Measurements from ENCODE around the gene TRIP12.
"Not testable (repeated sequence)": the region's sequence is repeated elsewhere in the genome, so short reads cannot be mapped to it uniquely, and the experiment has no call there.

The TRIP12 gene

DNA sequence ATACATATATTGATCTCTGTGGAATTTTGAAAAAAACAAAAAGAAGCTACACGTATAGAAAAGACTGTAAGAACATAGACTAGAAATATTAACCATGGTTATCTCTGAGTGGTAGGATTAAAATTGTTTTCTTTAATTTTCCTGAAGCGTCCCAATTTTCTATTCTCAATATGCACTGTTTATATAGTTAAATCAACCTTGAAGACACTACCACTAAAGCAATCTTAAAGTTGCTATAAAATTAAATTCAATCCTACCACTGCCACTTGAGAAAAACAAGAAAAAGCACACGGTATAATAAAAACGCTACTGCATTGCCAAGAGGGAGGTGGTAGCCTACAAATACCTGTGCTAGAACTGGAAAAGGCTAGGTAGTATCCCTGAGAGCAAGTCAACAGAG is 47.2 kb downstream of the TRIP12 start:
- no peak for DNase-seq (ENCODE audit: low read depth)

DNA sequence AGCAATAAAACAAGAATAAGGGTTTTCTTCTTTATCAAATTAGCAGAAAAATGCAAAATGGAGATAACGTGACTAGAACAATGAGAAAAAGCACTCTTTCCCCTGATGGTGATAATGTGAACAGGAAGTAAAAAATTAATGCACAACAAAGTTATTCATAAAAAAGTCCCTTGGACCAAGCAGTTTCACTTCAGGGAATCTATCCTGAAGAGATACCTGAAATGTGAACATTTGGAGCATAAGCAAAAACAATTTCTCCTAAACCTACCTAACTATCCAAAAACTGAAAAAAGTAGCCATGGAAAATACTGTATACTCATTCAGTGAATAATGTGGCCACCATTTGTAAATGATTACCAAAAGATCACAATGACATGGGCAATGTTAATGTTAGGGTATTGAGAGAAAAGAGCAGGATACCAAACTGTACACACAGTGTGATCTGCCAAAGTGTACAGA is 48.7 kb downstream of the TRIP12 start:
- no peak for DNase-seq (ENCODE audit: low read depth)

DNA sequence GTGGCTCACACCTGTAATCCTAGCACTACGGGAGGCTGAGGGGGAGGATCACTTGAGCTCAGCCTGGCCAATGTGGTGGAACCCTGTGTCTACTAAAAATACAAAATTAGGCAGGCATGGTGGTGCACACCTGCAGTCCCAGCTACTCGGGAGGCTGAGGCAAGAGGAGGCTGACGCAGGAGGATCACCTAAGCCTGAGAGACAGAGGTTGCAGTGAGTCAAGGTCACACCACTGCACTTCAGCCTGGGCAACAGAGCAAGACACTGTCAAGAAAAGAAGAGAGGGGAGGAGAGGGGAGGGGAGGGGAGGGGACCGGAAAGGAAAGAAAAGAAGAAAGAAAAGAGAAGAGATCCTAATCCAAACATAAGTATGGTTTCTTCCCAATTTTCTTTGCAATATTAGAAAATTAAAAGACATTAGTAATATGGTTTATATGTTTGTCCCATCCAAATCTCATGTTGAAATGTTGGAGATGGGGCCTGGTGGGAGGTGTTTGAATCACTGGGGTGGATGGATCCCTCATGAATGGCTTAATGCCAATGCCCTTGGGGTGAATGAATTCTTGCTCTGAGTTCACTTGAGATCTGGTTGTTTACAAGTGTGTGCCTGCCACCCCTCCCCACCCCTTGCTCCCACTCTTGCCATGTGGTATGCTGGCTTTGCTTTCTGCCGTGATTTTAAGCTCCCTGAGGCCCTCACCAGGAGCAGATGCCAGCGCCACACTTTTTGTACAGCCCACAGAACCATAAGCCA is 50.7 kb downstream of the TRIP12 start:
- no peak for DNase-seq (ENCODE audit: low read depth)

DNA sequence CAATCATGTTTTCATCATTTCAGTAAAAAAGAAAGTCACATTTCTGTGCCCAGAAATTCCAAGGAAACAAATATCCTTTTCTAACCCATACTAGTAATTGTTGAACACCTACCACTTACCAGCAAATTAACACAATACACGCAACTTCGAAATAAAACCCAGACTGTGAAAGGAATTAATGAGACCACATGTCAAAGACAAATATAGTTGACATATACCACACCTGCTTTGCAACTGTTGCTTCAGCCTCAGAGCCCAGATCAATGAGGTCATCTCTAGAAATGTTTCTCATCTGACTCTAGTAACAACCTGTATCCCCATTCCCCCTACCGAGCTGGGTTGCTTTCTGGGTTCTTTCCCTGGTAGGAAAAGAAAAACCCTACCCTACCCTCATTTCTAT is 52.6 kb downstream of the TRIP12 start:
- DNase-seq (ENCODE audit: low read depth) = no peak

DNA sequence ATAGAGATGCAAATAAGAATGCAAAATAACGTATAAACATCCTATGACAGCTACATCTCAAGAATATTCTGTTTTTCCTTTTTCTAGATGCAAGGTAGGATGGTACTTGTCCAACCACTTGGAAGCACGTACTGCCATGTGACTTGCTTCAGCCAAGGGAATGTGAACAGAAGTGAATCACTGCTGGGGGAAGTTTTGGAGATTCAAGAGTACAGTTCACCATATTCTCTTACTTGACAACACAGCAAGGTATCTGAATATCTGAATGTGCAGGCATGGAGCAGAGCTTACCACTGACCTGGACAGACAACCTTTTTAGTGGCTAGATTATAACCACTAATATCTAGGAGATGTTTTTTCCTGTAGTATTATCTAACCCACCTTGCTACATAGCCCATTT is 53.0 kb downstream of the TRIP12 start:
- DNase-seq (ENCODE audit: low read depth) = no peak

DNA sequence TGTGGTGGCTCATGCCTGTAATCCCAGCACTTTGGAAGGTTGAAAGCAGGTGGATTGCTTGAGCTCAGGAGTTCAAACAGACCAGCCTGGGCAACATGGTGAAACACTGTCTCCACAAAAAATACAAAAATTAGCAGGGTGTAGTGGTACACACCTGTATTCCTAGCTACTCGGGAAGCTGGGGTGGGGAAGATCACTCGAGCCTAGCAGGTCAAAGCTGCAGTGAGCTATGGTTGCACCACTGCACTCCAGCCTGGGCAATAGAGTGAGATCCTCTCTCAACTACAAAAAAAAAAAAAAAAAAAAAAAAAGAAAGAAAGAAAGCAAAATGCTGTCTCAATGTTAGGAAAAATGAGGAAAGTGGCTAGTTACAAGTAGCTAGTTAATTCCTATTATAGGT is 56.8 kb downstream of the TRIP12 start:
- DNase-seq (ENCODE audit: low read depth) = no peak

DNA sequence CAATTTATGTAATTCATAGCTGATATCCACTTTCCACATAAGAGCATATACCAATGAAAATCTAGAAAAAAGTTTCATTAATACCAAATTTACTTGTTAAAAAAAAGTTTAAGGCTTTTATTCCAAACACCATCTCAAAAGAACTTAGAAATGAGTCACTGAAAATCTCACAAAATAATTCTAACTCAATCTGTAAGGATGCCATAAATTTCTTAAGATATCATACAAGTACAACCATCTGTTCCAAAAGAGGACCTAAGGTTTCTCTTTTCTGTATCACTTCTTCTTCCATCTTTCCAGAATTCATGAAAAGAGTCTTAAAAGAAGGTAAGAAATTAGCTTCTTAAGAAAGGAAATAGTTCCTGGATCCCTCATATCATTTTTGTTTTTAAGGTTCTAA is 60.4 kb downstream of the TRIP12 start:
- DNase-seq (ENCODE audit: low read depth) = no peak

DNA sequence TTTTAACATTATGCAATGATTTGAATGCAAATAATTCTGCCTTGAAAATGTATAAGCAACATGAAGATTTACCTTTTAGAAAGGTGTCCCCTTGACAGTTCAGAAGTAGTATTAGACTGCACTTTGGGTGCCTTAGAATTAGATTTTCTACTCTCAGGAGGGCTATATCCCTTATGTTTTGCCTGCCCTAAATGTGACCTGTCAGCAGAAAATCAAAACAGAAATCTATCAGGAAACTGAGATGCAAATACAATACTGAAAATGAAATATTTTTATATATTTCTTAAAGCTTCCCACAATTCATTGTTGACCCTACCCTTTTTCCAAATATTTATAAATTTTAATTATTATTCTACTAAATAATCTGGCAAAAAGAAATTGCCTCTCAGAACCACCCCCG is 61.5 kb downstream of the TRIP12 start:
- no peak for DNase-seq (ENCODE audit: low read depth)

DNA sequence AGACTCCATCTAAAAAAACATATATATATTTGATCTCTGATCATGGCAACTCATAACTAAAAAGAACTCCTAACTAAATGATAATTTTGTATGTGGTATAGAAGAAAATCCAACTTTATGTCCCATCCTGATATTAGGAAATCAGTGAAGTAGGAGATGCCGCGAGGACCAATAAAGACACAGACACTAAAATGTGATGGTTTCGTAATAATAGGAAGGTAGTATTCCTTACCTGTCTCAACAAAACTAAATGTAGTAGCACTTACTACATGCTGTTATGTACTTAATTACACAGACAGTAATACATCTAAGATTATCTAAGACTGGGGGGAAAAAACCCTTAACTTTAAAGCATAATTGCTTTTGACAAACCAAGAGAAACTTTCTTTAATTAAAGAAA is 63.5 kb downstream of the TRIP12 start:
- no peak for DNase-seq (ENCODE audit: low read depth)

DNA sequence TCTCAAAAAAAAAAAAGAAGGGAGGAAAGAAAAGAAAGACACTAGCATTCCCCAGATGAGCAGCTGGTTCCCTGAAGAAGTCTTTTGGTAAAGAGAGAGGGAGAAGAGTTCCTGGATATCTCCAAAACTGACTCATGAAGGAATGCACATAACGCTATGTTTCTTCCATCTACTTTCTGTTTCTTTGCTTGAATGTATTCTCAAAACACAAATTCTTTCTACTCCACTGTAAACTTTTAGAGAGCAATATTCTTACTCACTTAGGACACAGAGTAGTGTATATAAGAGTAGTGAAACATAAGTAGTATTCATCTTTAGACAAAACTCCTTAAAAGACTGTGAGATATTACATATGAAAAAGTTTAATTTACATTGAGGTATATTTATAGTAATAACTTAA is 64.2 kb downstream of the TRIP12 start:
- DNase-seq (ENCODE audit: low read depth) = peak; percentile 45

DNA sequence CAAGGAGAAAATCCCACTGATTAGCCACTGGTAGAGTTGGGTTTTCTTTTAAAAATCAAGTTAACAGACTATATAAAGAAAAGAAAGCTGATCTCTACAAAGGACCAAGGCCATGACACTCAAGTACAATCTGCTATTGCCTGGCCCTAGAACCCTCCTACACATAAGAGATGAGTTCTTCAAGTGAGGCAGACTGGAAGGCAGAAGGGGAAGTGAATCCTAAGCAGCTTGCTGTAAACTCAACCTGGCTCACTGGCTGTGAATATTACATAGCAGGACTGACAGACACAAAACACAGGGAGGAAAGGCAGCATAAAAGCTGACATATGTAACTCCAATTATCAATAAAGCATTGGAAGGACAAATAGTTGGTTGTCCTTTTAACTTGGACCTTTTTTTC is 65.4 kb downstream of the TRIP12 start:
- no peak for DNase-seq (ENCODE audit: low read depth)

DNA sequence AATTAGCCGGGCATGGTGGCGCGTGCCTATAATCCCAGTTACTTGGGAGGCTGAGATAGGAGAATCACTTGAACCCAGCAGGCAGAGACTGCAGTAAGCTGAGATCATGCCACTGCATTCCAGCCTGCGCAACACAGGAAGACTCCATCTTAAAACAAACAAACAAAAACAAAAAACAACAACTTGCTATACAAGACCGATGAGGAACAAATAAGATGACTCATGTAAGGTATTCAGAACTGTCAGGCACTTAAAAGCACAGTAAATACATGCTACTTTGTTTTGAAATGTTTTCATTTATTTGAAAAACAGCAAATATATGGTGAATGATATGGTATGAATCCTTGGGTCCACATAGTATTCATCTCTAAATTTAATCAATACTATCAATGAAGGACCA is 66.7 kb downstream of the TRIP12 start:
- no peak for DNase-seq (ENCODE audit: low read depth)

DNA sequence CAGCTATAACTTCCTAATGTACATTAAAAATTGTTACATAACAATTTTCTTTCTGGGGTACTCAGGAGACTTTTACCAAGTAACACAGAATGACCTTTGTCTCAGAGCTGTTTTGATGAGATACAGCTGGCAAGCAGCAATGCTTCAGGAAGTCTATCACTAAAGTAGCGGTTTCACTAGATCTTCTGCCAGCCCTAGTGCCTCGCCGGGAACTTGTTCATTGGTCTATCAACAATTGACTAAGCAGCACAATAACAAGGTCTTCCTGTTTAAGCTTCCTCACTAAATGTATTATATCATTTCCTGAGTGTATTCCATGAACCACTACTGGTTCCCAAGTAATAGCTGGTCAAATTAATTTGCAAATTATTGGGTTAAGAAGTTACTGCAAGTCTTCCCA is 69.2 kb downstream of the TRIP12 start:
- DNase-seq (ENCODE audit: low read depth) = peak; percentile 51

DNA sequence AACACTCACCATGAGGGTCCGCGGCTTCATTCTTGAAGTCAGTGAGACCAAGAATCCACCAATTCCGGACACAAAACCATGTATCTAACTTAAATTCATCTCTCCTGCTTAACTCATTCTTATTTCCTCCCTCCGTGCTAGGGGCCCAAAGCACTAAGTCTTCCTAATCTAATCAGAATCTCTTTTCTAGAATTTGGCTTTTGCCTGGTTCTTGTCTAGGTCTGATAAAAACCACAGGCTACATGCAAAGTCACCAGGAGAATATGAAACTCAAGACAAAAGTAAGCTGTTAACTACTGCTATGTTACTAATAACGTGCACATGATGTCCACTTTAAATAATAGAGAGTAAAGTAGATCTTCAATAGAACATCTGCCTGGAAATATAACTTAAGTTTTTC is 69.9 kb downstream of the TRIP12 start:
- DNase-seq (ENCODE audit: low read depth) = no peak

DNA sequence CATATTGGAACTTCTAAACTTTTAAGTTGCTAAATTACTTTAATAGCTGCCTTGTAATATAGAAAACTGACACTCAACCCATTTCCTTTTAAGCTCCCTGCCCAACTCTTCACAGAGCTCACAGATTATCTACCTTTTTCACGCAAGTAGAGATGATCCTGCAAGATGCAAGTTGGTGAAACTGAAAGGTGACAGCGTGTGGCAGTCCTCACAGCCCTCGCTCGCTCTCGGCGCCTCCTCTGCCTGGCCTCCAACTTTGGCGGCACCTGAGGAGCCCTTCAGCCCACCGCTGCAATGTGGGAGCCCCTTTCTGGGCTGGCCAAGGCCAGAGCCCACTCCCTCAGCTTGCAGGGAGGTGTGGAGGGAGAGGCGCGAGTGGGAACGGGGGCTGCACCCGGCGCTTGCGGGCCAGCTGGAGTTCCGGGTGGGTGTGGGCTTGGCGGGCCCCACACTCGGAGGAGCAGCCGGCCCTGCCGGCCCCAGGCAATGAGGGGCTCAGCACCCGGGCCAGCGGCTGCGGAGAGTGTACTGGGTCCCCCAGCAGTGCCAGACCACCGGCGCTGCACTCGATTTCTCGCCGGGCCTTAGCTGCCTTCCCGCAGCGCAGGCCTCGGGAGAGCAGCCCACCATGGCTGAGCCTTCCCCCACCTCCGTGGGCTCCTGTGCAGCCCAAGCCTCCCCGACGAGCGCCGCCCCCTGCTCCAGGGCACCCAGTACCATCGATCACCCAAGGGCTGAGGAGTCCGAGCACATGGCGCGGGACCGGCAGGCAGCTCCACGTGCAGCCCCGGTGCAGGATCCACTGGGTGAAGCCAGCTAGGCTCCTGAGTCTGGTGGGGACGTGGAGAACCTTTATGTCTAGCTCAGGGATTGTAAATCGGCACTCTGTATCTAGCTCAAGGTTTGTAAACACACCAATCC is 71.2 kb downstream of the TRIP12 start:
- not testable (repeated sequence) for DNase-seq (ENCODE audit: low read depth)

DNA sequence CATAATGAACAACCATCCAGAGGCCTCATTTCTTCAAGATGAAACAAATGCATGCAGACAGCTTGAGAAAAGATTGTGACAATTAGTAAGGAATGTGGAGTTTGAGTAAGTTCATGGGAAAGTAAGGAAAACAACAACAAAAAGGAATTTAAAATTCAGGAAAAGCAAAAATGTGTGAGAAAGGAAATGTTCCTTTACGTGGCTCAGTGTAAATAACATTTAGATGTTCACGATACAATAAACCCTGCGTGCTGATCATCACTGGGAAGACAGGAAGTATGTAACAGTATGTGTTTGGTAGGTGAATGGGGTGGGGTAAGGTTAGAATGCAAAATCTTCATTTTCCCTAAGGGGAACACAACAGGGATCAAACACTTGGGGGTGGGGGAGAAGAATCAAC is 72.7 kb downstream of the TRIP12 start:
- no peak for DNase-seq (ENCODE audit: low read depth)

DNA sequence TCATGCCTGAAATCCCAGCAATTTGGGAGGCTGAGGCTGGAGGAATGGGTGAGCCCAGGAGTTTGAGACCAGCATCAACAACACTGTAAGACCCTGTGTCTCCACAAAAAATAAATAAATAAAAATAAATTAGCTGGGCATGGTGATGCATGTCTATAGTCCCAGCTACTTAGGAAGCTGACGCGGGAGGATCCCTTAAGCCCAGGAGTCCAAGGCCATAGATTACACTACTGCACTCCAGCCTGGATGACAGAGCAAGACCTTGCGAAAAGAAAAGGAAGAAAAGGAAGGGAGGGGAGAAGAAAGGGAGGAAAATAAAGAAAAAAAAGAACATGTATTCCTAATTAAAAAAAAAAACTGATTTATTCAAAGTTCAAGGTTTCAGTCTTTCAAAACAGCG is 78.2 kb downstream of the TRIP12 start:
- peak; percentile 34 for DNase-seq (ENCODE audit: low read depth)

DNA sequence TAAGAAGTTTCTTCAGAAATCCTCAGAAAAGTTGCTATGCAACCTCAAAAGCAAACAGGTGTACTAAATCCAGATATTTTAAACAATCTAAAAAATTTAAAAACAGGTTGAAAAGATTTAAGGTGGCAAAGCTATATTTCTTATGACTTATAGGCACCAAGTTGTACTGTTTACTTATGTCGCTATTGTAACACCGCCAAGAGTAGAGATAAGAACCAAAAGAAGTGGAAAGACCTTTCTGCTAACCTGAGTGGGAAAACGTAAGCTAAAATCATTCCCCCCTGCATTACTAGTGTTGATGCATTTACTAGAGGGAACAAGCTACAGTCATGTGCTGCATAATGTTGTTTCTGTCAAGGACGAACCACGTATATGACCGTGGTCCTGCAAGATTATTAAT is 83.1 kb downstream of the TRIP12 start:
- no peak for DNase-seq (ENCODE audit: low read depth)

DNA sequence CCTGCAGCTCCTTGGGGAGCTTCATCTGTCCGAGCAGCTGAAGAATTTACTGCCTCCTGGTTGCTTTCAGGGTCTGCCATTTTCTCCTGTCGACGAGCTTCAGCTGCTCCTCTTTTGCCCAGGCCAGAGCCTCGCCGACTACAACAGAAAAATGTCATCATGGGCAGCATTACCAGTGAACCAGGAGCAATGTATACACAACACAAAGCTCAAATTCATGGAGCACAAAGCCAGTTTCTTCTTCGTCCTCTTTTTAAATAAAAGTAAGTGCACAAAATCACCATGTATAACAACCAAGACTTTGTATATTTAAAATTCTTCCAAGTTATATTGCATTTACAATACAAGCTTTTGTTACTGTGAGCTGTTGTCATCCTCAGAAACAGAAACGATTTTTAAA is 85.0 kb downstream of the TRIP12 start:
- DNase-seq (ENCODE audit: low read depth) = no peak

DNA sequence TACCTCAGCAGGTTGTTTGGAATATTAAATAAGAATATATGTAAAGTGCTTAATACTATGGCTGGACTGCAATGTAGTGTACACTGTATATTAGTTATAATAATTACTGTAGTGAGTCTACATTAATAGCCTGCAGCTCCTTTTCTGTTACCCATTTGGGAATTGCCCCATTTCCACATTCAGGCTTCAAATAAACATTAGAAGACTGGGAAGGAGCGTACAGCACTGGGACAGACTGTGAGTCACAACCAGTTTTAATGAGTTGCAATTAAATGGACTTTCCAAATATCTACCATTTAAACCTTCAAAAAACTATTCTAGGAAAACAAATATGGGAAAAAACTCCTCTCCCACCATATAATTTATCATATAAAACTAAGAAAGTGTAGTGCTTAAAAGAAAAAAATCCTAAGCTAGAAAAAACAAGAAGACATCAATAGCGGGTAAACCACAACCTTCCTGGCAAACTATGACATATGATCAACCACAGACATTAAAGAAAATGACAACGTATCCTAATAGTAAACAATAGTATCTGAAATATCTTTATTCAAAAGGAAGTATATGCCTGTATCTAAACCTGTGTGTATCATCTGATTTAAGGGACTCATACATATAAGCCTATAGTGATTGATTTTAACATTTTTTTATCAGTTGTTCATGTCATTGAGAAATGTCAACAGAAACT is 86.1 kb downstream of the TRIP12 start:
- DNase-seq (ENCODE audit: low read depth) = peak; percentile 65

DNA sequence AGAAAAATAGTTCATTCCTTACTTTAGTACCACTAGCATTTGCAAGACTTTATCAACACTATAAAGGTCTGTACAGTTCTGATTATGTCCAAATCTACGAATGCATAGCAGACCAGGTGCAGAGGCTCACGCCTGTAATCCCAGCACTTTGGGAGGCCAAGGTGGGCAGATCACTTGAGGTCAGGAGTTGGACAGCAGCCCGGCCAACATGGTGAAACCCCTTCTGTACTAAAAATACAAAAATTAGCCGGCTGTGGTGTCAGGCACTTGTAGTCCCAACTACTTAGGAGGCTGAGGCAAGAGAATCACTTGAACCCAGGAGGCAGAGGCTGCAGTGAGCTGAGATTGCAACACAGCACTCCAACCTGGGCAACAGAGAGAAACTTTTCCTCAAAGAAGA is 87.4 kb downstream of the TRIP12 start:
- DNase-seq (ENCODE audit: low read depth) = not testable (repeated sequence)

DNA sequence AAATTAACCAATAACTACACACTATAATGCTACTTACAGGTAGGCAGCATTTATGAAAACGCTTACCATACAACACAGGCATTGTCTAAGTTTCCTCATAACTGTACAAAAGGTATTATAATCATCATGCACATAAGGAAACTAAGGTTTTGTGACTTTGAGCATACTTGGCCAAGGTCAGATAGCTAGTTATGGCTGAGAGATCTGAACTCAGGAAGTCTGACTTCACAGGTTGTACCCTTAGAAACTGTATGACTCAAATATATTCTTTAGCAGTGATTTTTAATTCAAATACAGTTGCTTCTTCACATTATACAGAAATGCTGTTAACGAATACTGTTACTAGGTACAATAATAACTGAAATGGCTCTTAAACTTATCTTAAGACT is 89.3 kb downstream of the TRIP12 start:
- DNase-seq (ENCODE audit: low read depth) = no peak

All from amniotic epithelial cell (primary cell).